HG03135 (cell line): ENCODE measurements around the gene KIRREL3.

Experiments used
- ATAC-seq: cut with Tn5 transposase; IDR thresholded peaks from one replicate; pipeline ENCODE4 v1.9.1; 2021; ENCODE audit warnings: mild to moderate bottlenecking, moderate library complexity; ENCODE audit not compliant: unreplicated experiment

The KIRREL3 gene

DNA sequence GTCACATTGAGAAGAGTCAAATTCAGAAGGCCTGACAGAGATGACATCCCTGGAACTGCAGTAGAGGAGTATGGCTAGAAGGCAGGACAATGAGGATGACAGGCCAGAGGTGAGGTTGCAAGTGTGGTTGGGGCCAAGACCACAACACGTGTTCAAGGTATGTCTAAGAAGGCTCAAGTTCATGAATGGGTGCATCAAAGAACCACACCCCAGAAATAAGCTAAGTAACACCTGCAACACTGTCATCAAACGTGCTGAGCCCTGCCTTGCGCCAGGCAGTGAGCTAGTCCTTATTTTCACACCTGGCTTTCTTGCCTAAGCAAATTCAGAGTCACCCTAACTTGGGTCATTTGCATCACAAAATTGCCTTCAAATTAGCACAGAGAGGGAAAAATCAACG lies 313.6 kb downstream of the KIRREL3 start:
- ATAC-seq, result no peak

GRCh38 chr11:126683766-126684728 lies 316.5 kb downstream of the KIRREL3 start:
- ATAC-seq, result no peak

GRCh38 chr11:126682590-126682989 lies 318.0 kb downstream of the KIRREL3 start:
- ATAC-seq, result no peak

GRCh38 chr11:126680700-126681099 lies 319.9 kb downstream of the KIRREL3 start:
- no peak for ATAC-seq

GRCh38 chr11:126680131-126680530 lies 320.4 kb downstream of the KIRREL3 start:
- ATAC-seq, result no peak

GRCh38 chr11:126679033-126679432 lies 321.5 kb downstream of the KIRREL3 start:
- no peak for ATAC-seq

- ATAC-seq, result no peak
Observed at GRCh38 chr11:126676536-126676935, 324.0 kb downstream of the KIRREL3 start.

DNA sequence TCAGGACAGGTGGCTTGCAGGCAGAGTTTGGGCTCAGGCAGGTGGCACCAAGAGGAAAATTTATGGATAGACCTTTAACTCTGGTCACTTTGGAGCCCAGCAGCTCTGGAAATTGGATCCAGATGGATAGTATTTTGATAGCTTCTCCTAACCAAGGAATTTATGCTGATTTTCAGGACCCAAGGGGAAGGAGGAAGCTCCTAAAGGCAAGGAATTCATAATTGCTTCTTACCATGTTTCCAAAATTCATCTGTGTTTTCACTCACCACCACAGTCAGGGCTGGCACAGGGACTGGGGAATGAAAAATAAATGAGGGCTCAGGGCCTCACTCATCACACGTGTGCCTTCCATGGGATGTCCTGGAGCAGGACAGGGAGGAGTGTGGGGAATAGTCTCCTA lies 327.3 kb downstream of the KIRREL3 start:
- ATAC-seq, result no peak

DNA sequence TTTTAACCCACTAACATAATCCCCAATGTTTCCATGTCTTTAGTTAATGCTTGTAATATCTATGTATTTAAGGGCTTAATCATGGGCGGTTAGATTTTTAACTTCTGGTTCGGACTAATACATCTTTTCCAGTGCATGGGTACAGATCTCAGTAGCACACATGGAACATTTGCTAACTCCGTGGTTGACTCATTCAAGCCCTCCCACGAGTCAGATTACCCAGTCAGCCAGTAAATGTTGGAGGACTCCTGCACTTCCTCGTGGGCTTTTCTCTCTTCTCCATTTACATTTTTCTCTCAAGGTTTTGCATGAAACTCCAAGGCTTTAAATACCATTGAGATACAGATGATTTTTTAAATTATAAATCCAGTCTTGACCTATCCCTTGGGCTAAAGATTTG lies 331.2 kb downstream of the KIRREL3 start:
- ATAC-seq, result no peak

- no peak for ATAC-seq
Observed at GRCh38 chr11:126664643-126665042, 335.9 kb downstream of the KIRREL3 start.

DNA sequence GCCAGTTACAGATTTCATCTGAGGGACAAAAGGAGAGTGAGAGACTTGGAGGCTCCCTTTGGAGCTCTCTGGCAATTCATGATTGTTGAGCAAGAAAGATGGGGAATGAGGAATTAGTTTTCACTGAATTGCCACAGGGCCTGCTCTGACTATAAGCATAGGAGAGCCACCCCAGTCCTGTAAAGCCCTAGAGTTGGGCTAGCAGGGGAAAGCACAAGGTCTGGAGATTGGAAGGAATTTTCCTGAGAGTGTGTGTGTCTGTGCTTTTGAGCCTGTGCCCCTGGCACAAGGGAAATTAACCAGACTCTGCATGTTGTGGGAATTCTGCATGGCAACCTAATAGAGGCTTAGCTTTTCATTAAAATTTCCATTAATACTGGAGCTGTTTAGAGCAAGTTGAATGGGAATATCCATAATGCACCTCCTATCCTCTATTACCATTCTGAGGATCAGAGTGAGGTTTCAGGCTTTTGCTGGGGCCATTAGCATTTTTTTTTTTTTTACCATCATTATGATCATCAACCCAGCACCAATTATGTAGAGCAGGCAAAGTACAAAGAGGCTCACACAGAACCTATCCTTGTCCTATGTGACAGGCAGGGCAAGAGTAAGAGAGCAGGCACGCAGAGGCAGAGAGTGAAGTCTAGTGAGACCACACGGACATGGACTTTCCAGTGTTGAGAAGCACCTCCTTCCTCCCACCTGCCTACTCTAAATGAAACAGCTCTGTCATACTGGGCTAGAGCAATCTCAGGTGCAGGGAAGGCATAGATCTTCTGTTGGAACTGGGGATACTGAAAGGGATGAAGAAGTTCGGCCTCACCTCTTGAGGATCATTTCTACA lies 336.6 kb downstream of the KIRREL3 start:
- no peak for ATAC-seq

DNA sequence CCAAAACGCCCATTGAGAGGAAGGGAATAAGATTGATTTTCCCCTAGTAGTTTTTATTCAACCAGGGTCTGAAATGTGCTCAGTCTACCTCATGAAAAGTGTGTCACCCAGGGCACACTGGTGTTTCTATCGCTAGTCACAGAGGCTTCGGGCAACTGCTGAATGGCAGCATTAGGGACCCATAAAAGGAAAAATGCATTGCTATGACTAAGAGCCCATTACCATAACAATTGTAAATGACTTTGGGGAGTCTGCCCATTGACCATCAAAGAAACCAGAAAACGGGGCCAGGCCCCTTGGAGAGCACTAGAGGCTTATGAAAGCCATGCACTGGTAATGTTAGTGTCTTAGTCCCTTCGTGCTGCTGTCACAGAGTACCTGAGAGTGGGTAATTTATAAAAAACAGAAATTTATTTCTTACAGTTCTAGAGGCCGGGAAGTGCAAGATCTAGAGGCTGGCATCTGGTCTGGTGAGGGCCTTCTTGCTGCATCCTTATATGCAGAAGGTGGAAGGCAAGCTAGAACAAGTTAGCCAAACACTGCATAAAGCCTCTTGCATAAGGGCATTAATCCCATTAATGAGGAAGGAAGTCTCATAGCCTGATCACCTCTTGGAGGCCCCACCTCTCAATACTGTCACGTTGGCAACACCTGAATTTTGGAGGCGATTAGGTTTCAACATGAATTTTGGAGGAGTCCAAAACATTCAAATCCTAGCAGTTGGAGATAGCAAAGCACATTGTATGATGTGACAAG lies 338.4 kb downstream of the KIRREL3 start:
- ATAC-seq, result no peak

DNA sequence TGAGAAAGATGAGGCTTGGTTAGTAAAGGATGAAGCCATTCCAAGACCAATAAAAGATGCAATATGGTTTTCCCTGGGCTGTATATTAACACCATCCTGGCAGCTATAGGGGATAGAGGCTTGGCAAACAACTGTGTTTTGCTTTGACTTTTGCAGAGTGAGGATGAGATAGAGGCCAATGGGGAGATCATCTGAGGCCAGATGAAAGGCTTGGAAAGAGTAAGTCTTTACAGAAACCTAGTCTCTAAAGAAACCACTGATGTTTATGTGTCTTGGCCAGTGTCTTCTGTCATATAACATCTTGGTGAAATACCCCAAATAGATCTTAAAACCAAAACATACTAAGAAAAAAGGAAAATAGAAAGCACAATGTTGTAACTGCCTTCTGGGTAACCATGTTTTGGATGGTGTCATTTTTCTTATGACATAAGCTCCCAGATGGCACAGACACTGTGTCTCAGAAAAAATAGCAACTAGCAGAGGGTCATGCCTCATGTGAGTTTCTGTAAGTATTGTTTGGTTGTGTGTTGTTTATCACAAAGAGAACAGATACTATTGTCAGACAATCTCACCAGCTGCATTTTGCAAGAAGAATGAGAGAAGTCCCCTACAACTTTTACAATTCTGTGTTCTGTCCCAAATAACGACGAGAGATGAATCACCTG lies 339.7 kb downstream of the KIRREL3 start:
- no peak for ATAC-seq

- no peak for ATAC-seq
Observed at GRCh38 chr11:126660321-126660720, 340.2 kb downstream of the KIRREL3 start.

GRCh38 chr11:126658306-126659056 lies 342.1 kb downstream of the KIRREL3 start:
- ATAC-seq, result no peak

DNA sequence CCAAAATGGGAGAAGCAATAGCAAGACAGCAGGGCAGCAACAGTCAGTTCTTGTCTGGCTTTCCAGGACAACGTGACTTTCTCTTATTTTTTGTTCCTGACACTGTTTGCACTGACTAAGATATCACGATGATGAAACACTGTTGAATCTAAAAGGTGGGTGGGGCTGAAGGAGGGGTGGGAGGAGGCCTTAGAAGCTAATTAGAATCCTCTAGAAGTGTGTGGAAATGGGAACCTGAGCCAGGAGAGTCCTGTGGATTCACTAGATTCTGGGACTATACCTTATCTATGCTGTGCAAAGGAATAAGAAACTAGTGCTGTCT lies 344.8 kb downstream of the KIRREL3 start:
- no peak for ATAC-seq

DNA sequence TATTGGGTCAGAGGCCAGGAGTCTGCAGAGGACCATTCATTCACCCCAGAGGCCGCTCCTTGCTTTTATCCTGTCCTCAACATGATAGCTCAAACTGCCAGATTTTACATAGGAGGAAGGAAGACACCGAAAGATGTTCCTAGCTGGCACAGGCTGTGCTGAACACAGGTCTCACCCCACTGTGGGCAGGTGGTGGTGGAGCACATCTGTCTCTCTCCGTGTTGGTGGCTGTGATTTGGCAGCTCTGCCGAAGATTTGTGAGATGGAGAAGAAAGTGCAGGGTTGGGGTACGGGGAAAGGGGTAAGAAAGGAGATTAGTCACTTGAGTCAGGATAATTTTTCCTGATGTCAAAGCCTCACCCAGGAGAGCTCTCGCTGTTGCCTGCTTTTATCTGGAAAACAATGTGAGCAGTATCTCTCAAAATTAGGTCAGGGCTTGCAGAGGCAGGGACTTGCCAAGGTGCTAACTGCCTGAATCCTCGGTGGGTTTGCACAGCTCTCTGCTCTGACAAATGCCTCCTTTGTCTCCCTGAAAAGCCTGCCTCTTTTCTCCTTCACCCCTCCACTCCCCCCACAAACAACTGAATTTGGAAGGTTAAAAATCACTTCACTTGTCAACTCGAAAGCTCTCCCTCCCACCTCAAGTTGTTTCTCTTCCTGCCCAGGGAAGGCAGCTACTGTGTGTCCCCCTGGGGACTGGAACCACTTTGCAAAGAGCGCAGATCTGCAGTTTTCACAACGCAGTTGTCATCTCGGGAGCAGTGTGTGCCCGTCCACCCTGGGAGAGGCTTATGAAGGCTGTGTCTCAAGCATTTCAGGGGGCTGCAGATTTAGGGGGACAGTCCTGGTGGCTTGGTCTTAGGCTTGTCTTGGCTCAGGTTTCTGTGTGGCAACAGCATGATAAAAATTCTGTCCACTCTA lies 345.4 kb downstream of the KIRREL3 start:
- ATAC-seq, result no peak

- ATAC-seq, result no peak
Observed at GRCh38 chr11:126653040-126653439, 347.5 kb downstream of the KIRREL3 start.

GRCh38 chr11:126647735-126648134 lies 352.8 kb downstream of the KIRREL3 start:
- ATAC-seq, result no peak
